Measurements from ENCODE around the gene FGF6.

FGF6 gene

GRCh38 chr12:4447151-4447550, 1.5 kb upstream of the FGF6 start:
- no peak for DNase-seq (ENCODE audit: low read depth)
- TF ChIP-seq CTCF (conservative IDR thresholded peaks at IDR 0.05; ENCODE audit: low read depth, low read length) = no peak
- no peak overlapping the region for H3K4me3 ChIP-seq (ENCODE audit: low read length)

GRCh38 chr12:4446335-4446734, 720 bp upstream of the FGF6 start:
- H3K4me3 ChIP-seq (ENCODE audit: low read length) = no peak overlapping the region
- no peak for DNase-seq (ENCODE audit: low read depth)
- TF ChIP-seq CTCF (conservative IDR thresholded peaks at IDR 0.05; ENCODE audit: low read depth, low read length) = no peak

DNA sequence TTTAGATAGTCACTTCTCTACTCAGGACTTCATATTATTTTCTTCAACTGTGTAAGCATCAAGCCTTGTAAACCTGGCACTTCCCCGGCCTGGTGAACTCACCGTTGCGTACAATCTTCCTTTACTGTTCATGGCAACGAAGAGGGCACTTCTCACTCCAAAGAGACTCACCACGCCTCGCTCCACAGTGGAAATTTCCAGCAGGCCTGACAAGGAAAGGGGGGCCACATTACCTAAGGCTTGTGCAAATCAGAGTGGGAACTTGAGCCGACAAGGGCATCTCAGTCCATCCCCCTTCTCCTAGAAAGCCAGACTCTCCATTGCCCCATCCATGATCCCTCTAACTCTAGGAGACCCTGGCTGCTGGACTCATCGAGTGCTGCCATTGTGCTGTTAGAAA, 1.6 kb downstream of the FGF6 start:
- DNase-seq (ENCODE audit: low read depth) = no peak
- TF ChIP-seq CTCF (conservative IDR thresholded peaks at IDR 0.05; ENCODE audit: low read depth, low read length) = no peak
- no peak overlapping the region for H3K4me3 ChIP-seq (ENCODE audit: low read length)

DNA sequence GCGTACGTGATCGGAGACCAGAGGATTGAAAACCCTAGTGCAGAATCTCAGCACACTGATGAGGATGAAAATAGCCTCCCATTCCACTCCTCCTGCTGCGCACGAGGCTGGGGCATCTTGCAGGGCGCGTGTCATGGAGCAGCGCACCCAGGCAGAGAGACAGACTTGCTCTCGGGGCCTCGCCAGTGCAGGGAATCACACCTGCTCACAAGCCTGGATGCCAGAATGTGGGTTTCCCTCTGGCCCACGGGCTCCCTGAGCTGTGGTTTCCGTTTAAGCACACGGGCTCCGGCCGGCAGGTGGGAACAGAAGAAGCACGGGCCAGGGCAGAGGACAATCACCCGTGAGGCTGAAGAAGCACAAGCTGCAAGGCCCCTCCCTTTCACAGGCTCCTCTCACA, 2.0 kb downstream of the FGF6 start:
- TF ChIP-seq CTCF (conservative IDR thresholded peaks at IDR 0.05; ENCODE audit: low read depth, low read length) = no peak
- DNase-seq (ENCODE audit: low read depth) = no peak
- no peak overlapping the region for H3K4me3 ChIP-seq (ENCODE audit: low read length)

- DNase-seq (ENCODE audit: low read depth) = no peak
- no peak for TF ChIP-seq CTCF (conservative IDR thresholded peaks at IDR 0.05; ENCODE audit: low read depth, low read length)
- H3K4me3 ChIP-seq (ENCODE audit: low read length) = no peak overlapping the region
Observed at GRCh38 chr12:4441355-4442335, 4.0 kb downstream of the FGF6 start.

- H3K4me3 ChIP-seq (ENCODE audit: low read length) = no peak overlapping the region
- DNase-seq (ENCODE audit: low read depth) = no peak
- no peak for TF ChIP-seq CTCF (conservative IDR thresholded peaks at IDR 0.05; ENCODE audit: low read depth, low read length)
Observed at GRCh38 chr12:4440187-4440941, 5.3 kb downstream of the FGF6 start.
